Pancreas (tissue), 10 donors: Measurements from ENCODE around the gene TXNL4A. TPM values are rescaled to one million over a fixed set of nuclear protein-coding genes. Genes with fewer than 3 reads are reported as not detected.

ENCODE experiments used
- ATAC-seq, 4 donors: fragments of 200-7000 bp; cut with Tn5 transposase; one replicate each; pipeline versions ENCODE4 v1.8.0 to v1.9.1; 2020; ENCODE audit warnings: mild to moderate bottlenecking in 4 of 4, moderate library complexity in 4 of 4
- DNase-seq, 6 donors: peaks; one replicate each; pipeline ENCODE4 v3.0.0-alpha.2; 2020
- FAIRE-seq: peaks from 2 replicates; lab custom pipeline; 2012; peaks lifted over from hg19 to GRCh38; lab: Jason Lieb, UNC
- H3K27ac ChIP-seq, 4 donors: fragments of 200-600 bp; sonication (generic); 1 replicate in 3 of 4; 2 replicates in 1 of 4; pipeline versions ENCODE4 v1.5.0 to v1.8.0; 2020
- H3K27me3 ChIP-seq, 4 donors: fragments of 200-600 bp; one replicate each; pipeline ENCODE4 v1.8.0; 2021
- H3K36me3 ChIP-seq, 3 donors: fragments of 200-600 bp; sonication (generic) in 1 of 3; one replicate each; pipeline versions ENCODE4 v1.5.0 to v1.8.0; 2020 to 2021
- H3K4me1 ChIP-seq, 3 donors: fragments of 200-600 bp; one replicate each; pipeline ENCODE4 v1.8.0; 2021
- H3K4me3 ChIP-seq, 4 donors: fragments of 200-600 bp; sonication (generic) in 2 of 4; one replicate each; pipeline versions ENCODE4 v1.5.0 to v1.8.0; 2020 to 2021
- H3K9me3 ChIP-seq, 4 donors: fragments of 200-600 bp; one replicate each; pipeline ENCODE4 v1.8.0; 2021
- CTCF ChIP-seq, 4 donors: fragments of 200-600 bp; sonication (generic) in 3 of 4; IDR thresholded peaks; one replicate each; pipeline versions ENCODE4 v1.5.0 to v1.8.0; 2021; ENCODE audit warnings: antibody characterized with exemption in 4 of 4
- WGBS, 2 donors: extraction: QIAGEN DNeasy Blood & Tissue Kit; methylation state at CpG; one replicate each; pipeline ENCODE4 v1.1.7; 2013; 5-methylcytosine and 5-hydroxymethylcytosine counted together
- intact Hi-C, 3 donors: fragments of 100-400 bp; cut with DNase I; formaldehyde crosslinking; loops; one replicate each; pipeline versions ENCODE4 v1.11.1 to v1.14.2; 2022
- polyA plus RNA-seq, 2 donors: library from polyadenylated mRNA; stranded (reverse); fragments of 200-250 nt; gene quantifications; one replicate each; pipeline ENCODE4 v1.2.3, GENCODE V29; 2013
- total RNA-seq, 6 donors: library from RNA; stranded (reverse); fragmentation: NEBNext Ultra II Directional in 4 of 6; extraction: Animal tissue kit (Norgen Biotek cat#: 25700) in 4 of 6; gene quantifications; one replicate each; pipeline versions ENCODE4 v1.2.1 to v1.2.4, GENCODE V29; 2021 to 2023
- donor health status: healthy with polysubstance abuse.
- donor health status: DM: no; HTN: no; CAD: no; lungs with moderate emphysema.
- donor health status: DM: no; HTN: no; CAD: no.
- donor health status: control.
- donor health status: control.
- donor health status: Bipolar disorder and iron deficiency.
- donor health status: DM: yes; HTN: yes; CAD: no.
- donor health status: DM: no; HTN: no; CAD: no.
- donor health status: DM: no; HTN: no; CAD: no.
- donor health status: DM: yes; HTN: yes; CAD: no.

TXNL4A gene
- total and polyA plus RNA-seq, 8 donors: 40.5 to 64.6 (median 49.0) TPM

- no peak for TF ChIP-seq CTCF (IDR thresholded peaks at IDR 0.05)
- peaks cover 0 to 4% (median 0%) of the 10 kb centered on the region in 4 donors for H3K9me3 ChIP-seq
- H3K27me3 ChIP-seq: no peaks in the 10 kb centered on the region
- intact Hi-C loops: loop anchor here in 1 of 3 donors (10.0 kb wide), 1 partner anchor 223 kb away; no protein-coding TSS in a partner anchor
- no peak overlapping the region for H3K4me3 ChIP-seq
- H3K4me1 ChIP-seq: peaks cover 0 to 18% (median 18%) of the 10 kb centered on the region in 3 donors
- DNase-seq: peak in 1 of 6 donors; percentile 13
- no peak for FAIRE-seq
- H3K36me3 ChIP-seq: peaks cover 0 to 5% (median 0%) of the 10 kb centered on the region in 3 donors
- 97 to 100% methylated on average over 2 of the region's 2 CpGs for WGBS, 2 donors
- ATAC-seq: no peak
- H3K27ac ChIP-seq: no peak overlapping the region
These were observed 56.9 kb downstream of the TXNL4A start for GRCh38 chr18:79931475-79931874.

GRCh38 chr18:79930020-79930642, 58.2 kb downstream of the TXNL4A start:
- intact Hi-C loops: loop anchor here in 1 of 3 donors (10.0 kb wide), 1 partner anchor 225 kb away; no protein-coding TSS in a partner anchor
- Histone ChIP-seq H3K27ac (no peak overlapping the region), H3K27me3 (no peaks in the 10 kb centered on the region), H3K9me3 (peaks cover 0 to 4% (median 0%) of the 10 kb centered on the region in 4 donors), H3K4me1 (peaks cover 0 to 22% (median 20%) of the 10 kb centered on the region in 3 donors), H3K4me3 (no peak overlapping the region), H3K36me3 (peaks cover 0 to 5% (median 0%) of the 10 kb centered on the region in 3 donors)
- no peak for TF ChIP-seq CTCF (IDR thresholded peaks at IDR 0.05)
- 98 to 99% methylated on average over 2 of the region's 2 CpGs for WGBS, 2 donors
- no peak for ATAC-seq
- DNase-seq: no peak
- no peak for FAIRE-seq

GRCh38 chr18:79928563-79928960, 59.8 kb downstream of the TXNL4A start:
- no peak for FAIRE-seq
- H3K27ac ChIP-seq: no peak overlapping the region
- ATAC-seq: no peak
- WGBS, 2 donors: 97 to 100% methylated on average over 9 of the region's 9 CpGs
- H3K27me3 ChIP-seq: no peaks in the 10 kb centered on the region
- intact Hi-C loops: no loop called here
- TF ChIP-seq CTCF (IDR thresholded peaks at IDR 0.05): no peak
- H3K4me1 ChIP-seq: peaks cover 7 to 18% (median 15%) of the 10 kb centered on the region in 3 donors
- peaks cover 0 to 4% (median 0%) of the 10 kb centered on the region in 4 donors for H3K9me3 ChIP-seq
- no peak overlapping the region for H3K4me3 ChIP-seq
- DNase-seq: peak in 4 of 6 donors; percentile 1 to 44 (median 14)
- H3K36me3 ChIP-seq: peaks cover 0 to 5% (median 0%) of the 10 kb centered on the region in 3 donors

- peaks cover 0 to 5% (median 0%) of the 10 kb centered on the region in 3 donors for H3K36me3 ChIP-seq
- H3K27ac ChIP-seq: no peak overlapping the region
- H3K9me3 ChIP-seq: peaks cover 0 to 4% (median 0%) of the 10 kb centered on the region in 4 donors
- ATAC-seq (no peak), DNase-seq (peak in 4 of 6 donors; percentile 4 to 73 (median 32)), FAIRE-seq (no peak)
- intact Hi-C loops: no loop called here
- TF ChIP-seq CTCF (IDR thresholded peaks at IDR 0.05): no peak
- 86 to 90% methylated on average over 25 of the region's 25 CpGs for WGBS, 2 donors
- H3K4me3 ChIP-seq: no peak overlapping the region
- no peaks in the 10 kb centered on the region for H3K27me3 ChIP-seq
- peaks cover 7 to 18% (median 15%) of the 10 kb centered on the region in 3 donors for H3K4me1 ChIP-seq
These were observed 60.5 kb downstream of the TXNL4A start for GRCh38 chr18:79927607-79928562.
